Inflammatory macrophage (primary cell): Measurements from ENCODE around the gene PRKACB.
A peak's percentile ranks its signal among the peaks of the same experiment; 100 is the strongest.

Source experiments
- DNase-seq, 2 donors: peaks; one replicate each; pipeline ENCODE4 v3.0.0-alpha.2; 2020 to 2022

PRKACB gene

GRCh38 chr1:84156210-84156621 lies 12.1 kb downstream of the PRKACB start:
- DNase-seq = peak; percentile 2 to 34

GRCh38 chr1:84159533-84160240 lies 15.6 kb downstream of the PRKACB start:
- peak; percentile 51 to 69 for DNase-seq

GRCh38 chr1:84162295-84162694 lies 18.2 kb downstream of the PRKACB start:
- no peak for DNase-seq

- no peak for DNase-seq
Measured at GRCh38 chr1:84163123-84163931, 19.3 kb downstream of the PRKACB start.

GRCh38 chr1:84164161-84164560 lies 20.1 kb downstream of the PRKACB start:
- DNase-seq = no peak

- no peak for DNase-seq
Measured at GRCh38 chr1:84164567-84165021, 20.5 kb downstream of the PRKACB start.

GRCh38 chr1:84165601-84166000 lies 21.5 kb downstream of the PRKACB start:
- no peak for DNase-seq

GRCh38 chr1:84166797-84167196 lies 22.7 kb downstream of the PRKACB start:
- no peak for DNase-seq

- DNase-seq = no peak
Measured at GRCh38 chr1:84168783-84169182, 24.7 kb downstream of the PRKACB start.

- DNase-seq = no peak
Measured at GRCh38 chr1:84170171-84170570, 26.1 kb downstream of the PRKACB start.

- DNase-seq = no peak
Measured at GRCh38 chr1:84171481-84171880, 27.4 kb downstream of the PRKACB start.

- no peak for DNase-seq
Measured at GRCh38 chr1:84174051-84174556, 30.0 kb downstream of the PRKACB start.

- no peak for DNase-seq
Measured at GRCh38 chr1:84181350-84182005, 37.4 kb downstream of the PRKACB start.

GRCh38 chr1:84190455-84190854 lies 46.4 kb downstream of the PRKACB start:
- DNase-seq = no peak

GRCh38 chr1:84192681-84193080 lies 48.6 kb downstream of the PRKACB start:
- no peak for DNase-seq

GRCh38 chr1:84198832-84199231 lies 54.8 kb downstream of the PRKACB start:
- DNase-seq = no peak

GRCh38 chr1:84199257-84199656 lies 55.2 kb downstream of the PRKACB start:
- DNase-seq = no peak

- DNase-seq = no peak
Measured at GRCh38 chr1:84202126-84202525, 58.1 kb downstream of the PRKACB start.

GRCh38 chr1:84206375-84206774 lies 62.3 kb downstream of the PRKACB start:
- DNase-seq = no peak

GRCh38 chr1:84208935-84209334 lies 64.9 kb downstream of the PRKACB start:
- no peak for DNase-seq

GRCh38 chr1:84214115-84214956 lies 70.3 kb downstream of the PRKACB start:
- DNase-seq = no peak

GRCh38 chr1:84217239-84217638 lies 73.2 kb downstream of the PRKACB start:
- no peak for DNase-seq
